B cell (primary cell): ENCODE measurements around the gene KRT9.
"Not testable (repeated sequence)": the region's sequence is repeated elsewhere in the genome, so short reads cannot be mapped to it uniquely, and the experiment has no call there.

Experiments
- EZH2 ChIP-seq: IDR thresholded peaks from 2 replicates; pipeline ENCODE4 v1.6.1; 2012; ENCODE audit warnings: borderline replicate concordance, low read depth, mild to moderate bottlenecking, moderate library complexity, low read length; ENCODE audit not compliant: insufficient read depth, poor library complexity, severe bottlenecking
- TF ChIP-seq, protein P1 (sequence below): fragments of 200-600 bp; IDR thresholded peaks from one replicate; pipeline ENCODE4 v1.8.0; 2022; ENCODE audit warnings: antibody characterized with exemption, mild to moderate bottlenecking

DNA sequence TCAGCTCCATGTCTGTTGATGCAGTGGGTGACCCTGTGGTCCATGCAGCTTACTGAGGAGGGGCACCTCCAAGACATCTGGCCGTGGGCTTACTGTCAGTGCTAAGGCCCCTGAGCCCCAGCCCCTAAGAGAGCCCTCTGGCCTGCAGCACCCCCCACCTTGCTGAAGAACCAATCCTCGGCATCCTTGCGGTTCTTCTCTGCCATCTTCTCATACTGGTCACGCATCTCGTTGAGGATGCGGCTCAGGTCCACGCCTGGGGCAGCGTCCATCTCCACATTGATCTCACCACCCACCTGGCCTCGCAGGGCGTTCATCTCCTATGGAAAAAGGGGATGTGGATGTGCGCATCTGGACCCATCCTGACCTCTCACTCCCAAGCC lies 49.6 kb upstream of the KRT9 start:
- TF ChIP-seq, protein P1, sequence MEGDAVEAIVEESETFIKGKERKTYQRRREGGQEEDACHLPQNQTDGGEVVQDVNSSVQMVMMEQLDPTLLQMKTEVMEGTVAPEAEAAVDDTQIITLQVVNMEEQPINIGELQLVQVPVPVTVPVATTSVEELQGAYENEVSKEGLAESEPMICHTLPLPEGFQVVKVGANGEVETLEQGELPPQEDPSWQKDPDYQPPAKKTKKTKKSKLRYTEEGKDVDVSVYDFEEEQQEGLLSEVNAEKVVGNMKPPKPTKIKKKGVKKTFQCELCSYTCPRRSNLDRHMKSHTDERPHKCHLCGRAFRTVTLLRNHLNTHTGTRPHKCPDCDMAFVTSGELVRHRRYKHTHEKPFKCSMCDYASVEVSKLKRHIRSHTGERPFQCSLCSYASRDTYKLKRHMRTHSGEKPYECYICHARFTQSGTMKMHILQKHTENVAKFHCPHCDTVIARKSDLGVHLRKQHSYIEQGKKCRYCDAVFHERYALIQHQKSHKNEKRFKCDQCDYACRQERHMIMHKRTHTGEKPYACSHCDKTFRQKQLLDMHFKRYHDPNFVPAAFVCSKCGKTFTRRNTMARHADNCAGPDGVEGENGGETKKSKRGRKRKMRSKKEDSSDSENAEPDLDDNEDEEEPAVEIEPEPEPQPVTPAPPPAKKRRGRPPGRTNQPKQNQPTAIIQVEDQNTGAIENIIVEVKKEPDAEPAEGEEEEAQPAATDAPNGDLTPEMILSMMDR: not testable (repeated sequence)
- TF ChIP-seq EZH2: not testable (repeated sequence)
